Ovary (tissue), 3 donors: ENCODE results near the gene PCDHA1.

ENCODE experiments used
- CTCF ChIP-seq, 3 donors: fragments of 450-650 bp in 2 of 3; fragments of 200-600 bp in 1 of 3; IDR thresholded peaks; one replicate each; pipeline versions ENCODE4 v1.5.1 to v1.8.0; 2016 to 2022; ENCODE audit warnings: antibody characterized with exemption in 3 of 3, mild to moderate bottlenecking in 1 of 3
- EP300 ChIP-seq: sonication (generic); formaldehyde crosslinking; IDR thresholded peaks from one replicate; pipeline ENCODE4 v1.6.1; 2017; ENCODE audit warnings: antibody characterized with exemption
- donor health status: DM: no; HTN: no; CAD: no.

GRCh38 chr5:141003031-141003430 is 217.1 kb downstream of the PCDHA1 start:
- TF ChIP-seq CTCF (IDR thresholded peaks at IDR 0.05) (no peak), EP300 (no peak)
